H1 (cell line): ENCODE data around the gene TECR. TPM values are rescaled to one million over a fixed set of nuclear protein-coding genes. Genes with fewer than 3 reads are reported as not detected.

Experiments
- ATF2 ChIP-seq: IDR thresholded peaks from 2 replicates; pipeline ENCODE4 v1.6.1; 2012; ENCODE audit warnings: low read length, inconsistent platforms
- BACH1 ChIP-seq: IDR thresholded peaks from 2 replicates; pipeline ENCODE4 v1.6.1; 2012; ENCODE audit warnings: low read length, improper control_type of control experiment
- NRF1 ChIP-seq: IDR thresholded peaks from 2 replicates; pipeline ENCODE4 v1.6.1; 2011; ENCODE audit warnings: mild to moderate bottlenecking, low read depth, low read length, improper control_type of control experiment
- POLR2AphosphoS5 ChIP-seq: IDR thresholded peaks from 2 replicates; pipeline ENCODE4 v1.6.1; 2011; ENCODE audit warnings: low read depth, low read length
- SP1 ChIP-seq: IDR thresholded peaks from 2 replicates; pipeline ENCODE4 v1.6.1; 2011; ENCODE audit warnings: low read depth, low read length
- TAF7 ChIP-seq: optimal IDR thresholded peaks from 2 replicates; pipeline ENCODE3; 2011; ENCODE audit warnings: low read depth, mild to moderate bottlenecking, inconsistent platforms, low read length, moderate library complexity, borderline replicate concordance
- polyA plus RNA-seq, 7 experiments: library from polyadenylated mRNA; depleted of rRNA in 3 of 7; stranded (reverse) in 5 of 7; unstranded in 2 of 7; fragments of >200 nt in 5 of 7; fragments of 200-250 nt in 2 of 7; gene quantifications; 1 replicate in 5 of 7; 2 replicates in 1 of 7; 4 replicates in 1 of 7; pipeline versions ENCODE4 v1.2.1 to v1.2.3, GENCODE V29; 2011 to 2013; ENCODE audit warnings: missing spikeins in 2 of 7, mixed read lengths in 2 of 7
- total RNA-seq: library from RNA; stranded (reverse); fragmentation: NEBNext Ultra II Directional; extraction: Animal tissue kit (Norgen Biotek cat#: 25700); gene quantifications from 2 replicates; pipeline ENCODE4 v1.2.1, GENCODE V29; 2021
- TF ChIP-seq, protein P1 (sequence below): fragments of 300-600 bp; sonication (generic); IDR thresholded peaks from 2 replicates; pipeline ENCODE4 v1.7.1; 2012; ENCODE audit warnings: low read length, moderate library complexity, mild to moderate bottlenecking, inconsistent platforms; ENCODE audit not compliant: insufficient replicate concordance
- TF ChIP-seq, protein P2 (sequence below): IDR thresholded peaks from 2 replicates; pipeline ENCODE4 v1.6.1; 2012; ENCODE audit warnings: inconsistent platforms

The TECR gene
- total and polyA plus RNA-seq, 2 of the 8 experiments (the other 6 are each of a cell fraction or from before 2014, with no cell fraction given) = 172 to 405 TPM

DNA sequence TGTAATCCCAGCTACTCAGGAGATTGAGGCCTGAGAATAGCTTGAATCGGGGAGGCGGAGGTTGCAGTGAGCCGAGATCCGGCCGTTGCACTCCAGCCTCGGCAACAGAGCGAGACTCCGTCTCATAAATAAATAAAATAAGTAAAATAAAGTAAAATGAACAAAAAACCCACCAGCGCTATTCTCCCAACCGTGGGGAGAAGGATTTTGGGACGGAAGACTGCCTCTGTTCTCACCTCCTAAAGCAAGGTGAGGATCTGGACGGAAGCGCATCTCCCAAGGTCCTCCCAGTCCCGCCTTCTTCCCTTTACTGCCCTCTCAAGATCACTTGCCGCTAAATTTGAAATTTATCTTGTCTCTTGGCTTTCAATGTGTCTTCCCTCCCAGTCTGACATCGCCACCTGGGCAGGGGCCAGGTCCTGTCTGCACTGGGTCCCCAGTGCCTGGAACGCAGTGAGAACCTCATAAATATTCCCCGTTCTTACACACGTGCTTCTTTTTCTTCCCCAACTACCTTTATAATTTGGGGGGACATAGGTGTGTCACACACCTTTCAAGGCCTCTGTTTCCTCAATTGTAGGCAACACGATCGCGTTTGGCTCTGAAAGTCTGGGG is 10.0 kb upstream of the TECR start (continued):
- TF ChIP-seq, protein P1, sequence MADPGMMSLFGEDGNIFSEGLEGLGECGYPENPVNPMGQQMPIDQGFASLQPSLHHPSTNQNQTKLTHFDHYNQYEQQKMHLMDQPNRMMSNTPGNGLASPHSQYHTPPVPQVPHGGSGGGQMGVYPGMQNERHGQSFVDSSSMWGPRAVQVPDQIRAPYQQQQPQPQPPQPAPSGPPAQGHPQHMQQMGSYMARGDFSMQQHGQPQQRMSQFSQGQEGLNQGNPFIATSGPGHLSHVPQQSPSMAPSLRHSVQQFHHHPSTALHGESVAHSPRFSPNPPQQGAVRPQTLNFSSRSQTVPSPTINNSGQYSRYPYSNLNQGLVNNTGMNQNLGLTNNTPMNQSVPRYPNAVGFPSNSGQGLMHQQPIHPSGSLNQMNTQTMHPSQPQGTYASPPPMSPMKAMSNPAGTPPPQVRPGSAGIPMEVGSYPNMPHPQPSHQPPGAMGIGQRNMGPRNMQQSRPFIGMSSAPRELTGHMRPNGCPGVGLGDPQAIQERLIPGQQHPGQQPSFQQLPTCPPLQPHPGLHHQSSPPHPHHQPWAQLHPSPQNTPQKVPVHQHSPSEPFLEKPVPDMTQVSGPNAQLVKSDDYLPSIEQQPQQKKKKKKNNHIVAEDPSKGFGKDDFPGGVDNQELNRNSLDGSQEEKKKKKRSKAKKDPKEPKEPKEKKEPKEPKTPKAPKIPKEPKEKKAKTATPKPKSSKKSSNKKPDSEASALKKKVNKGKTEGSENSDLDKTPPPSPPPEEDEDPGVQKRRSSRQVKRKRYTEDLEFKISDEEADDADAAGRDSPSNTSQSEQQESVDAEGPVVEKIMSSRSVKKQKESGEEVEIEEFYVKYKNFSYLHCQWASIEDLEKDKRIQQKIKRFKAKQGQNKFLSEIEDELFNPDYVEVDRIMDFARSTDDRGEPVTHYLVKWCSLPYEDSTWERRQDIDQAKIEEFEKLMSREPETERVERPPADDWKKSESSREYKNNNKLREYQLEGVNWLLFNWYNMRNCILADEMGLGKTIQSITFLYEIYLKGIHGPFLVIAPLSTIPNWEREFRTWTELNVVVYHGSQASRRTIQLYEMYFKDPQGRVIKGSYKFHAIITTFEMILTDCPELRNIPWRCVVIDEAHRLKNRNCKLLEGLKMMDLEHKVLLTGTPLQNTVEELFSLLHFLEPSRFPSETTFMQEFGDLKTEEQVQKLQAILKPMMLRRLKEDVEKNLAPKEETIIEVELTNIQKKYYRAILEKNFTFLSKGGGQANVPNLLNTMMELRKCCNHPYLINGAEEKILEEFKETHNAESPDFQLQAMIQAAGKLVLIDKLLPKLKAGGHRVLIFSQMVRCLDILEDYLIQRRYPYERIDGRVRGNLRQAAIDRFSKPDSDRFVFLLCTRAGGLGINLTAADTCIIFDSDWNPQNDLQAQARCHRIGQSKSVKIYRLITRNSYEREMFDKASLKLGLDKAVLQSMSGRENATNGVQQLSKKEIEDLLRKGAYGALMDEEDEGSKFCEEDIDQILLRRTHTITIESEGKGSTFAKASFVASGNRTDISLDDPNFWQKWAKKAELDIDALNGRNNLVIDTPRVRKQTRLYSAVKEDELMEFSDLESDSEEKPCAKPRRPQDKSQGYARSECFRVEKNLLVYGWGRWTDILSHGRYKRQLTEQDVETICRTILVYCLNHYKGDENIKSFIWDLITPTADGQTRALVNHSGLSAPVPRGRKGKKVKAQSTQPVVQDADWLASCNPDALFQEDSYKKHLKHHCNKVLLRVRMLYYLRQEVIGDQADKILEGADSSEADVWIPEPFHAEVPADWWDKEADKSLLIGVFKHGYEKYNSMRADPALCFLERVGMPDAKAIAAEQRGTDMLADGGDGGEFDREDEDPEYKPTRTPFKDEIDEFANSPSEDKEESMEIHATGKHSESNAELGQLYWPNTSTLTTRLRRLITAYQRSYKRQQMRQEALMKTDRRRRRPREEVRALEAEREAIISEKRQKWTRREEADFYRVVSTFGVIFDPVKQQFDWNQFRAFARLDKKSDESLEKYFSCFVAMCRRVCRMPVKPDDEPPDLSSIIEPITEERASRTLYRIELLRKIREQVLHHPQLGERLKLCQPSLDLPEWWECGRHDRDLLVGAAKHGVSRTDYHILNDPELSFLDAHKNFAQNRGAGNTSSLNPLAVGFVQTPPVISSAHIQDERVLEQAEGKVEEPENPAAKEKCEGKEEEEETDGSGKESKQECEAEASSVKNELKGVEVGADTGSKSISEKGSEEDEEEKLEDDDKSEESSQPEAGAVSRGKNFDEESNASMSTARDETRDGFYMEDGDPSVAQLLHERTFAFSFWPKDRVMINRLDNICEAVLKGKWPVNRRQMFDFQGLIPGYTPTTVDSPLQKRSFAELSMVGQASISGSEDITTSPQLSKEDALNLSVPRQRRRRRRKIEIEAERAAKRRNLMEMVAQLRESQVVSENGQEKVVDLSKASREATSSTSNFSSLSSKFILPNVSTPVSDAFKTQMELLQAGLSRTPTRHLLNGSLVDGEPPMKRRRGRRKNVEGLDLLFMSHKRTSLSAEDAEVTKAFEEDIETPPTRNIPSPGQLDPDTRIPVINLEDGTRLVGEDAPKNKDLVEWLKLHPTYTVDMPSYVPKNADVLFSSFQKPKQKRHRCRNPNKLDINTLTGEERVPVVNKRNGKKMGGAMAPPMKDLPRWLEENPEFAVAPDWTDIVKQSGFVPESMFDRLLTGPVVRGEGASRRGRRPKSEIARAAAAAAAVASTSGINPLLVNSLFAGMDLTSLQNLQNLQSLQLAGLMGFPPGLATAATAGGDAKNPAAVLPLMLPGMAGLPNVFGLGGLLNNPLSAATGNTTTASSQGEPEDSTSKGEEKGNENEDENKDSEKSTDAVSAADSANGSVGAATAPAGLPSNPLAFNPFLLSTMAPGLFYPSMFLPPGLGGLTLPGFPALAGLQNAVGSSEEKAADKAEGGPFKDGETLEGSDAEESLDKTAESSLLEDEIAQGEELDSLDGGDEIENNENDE = no peak
- TF ChIP-seq ATF2 (no peak), BACH1 (no peak), NRF1 (no peak), SP1 (no peak), TAF7 (no peak), POLR2AphosphoS5 (no peak)
- TF ChIP-seq, protein P2, sequence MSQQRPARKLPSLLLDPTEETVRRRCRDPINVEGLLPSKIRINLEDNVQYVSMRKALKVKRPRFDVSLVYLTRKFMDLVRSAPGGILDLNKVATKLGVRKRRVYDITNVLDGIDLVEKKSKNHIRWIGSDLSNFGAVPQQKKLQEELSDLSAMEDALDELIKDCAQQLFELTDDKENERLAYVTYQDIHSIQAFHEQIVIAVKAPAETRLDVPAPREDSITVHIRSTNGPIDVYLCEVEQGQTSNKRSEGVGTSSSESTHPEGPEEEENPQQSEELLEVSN = no peak
